PFSK-1 (cell line): ENCODE measurements around the gene VPS4B.

Experiments
- FOXP2 ChIP-seq: optimal IDR thresholded peaks from 2 replicates; pipeline ENCODE3; 2011; ENCODE audit warnings: borderline replicate concordance, control low read depth, inconsistent platforms; ENCODE audit not compliant: insufficient read depth; ENCODE audit errors: extremely low read length, extremely low read depth
- POLR2AphosphoS5 ChIP-seq: IDR thresholded peaks from 2 replicates; pipeline ENCODE4 v1.6.1; 2012; ENCODE audit warnings: low read depth, mild to moderate bottlenecking, control low read depth, low read length, moderate library complexity
- REST ChIP-seq, 2 experiments: IDR thresholded peaks; 2 replicates each; pipeline versions ENCODE4 v1.6.1 to v1.8.0; 2011 to 2012; ENCODE audit warnings: low read depth in 2 of 2, low read length in 2 of 2, control low read depth in 1 of 2, inconsistent platforms in 1 of 2, mild to moderate bottlenecking in 1 of 2, moderate library complexity in 1 of 2; ENCODE audit not compliant: insufficient read depth in 1 of 2
- SIN3A ChIP-seq: IDR thresholded peaks from 2 replicates; pipeline ENCODE4 v1.6.1; 2012; ENCODE audit warnings: mild to moderate bottlenecking, low read length, moderate library complexity, borderline replicate concordance; ENCODE audit not compliant: insufficient read depth
- TAF1 ChIP-seq: IDR thresholded peaks from 2 replicates; pipeline ENCODE4 v1.6.1; 2012; ENCODE audit warnings: low read length, control low read depth, borderline replicate concordance; ENCODE audit not compliant: insufficient read depth

VPS4B gene

GRCh38 chr18:63382843-63383242 lies 39.4 kb downstream of the VPS4B start:
- TF ChIP-seq TAF1 = no peak
- TF ChIP-seq FOXP2 = no peak
- TF ChIP-seq REST (IDR thresholded peaks at IDR 0.05; ENCODE audit: insufficient read depth in 1 of 2, low read depth in 2 of 2, low read length in 2 of 2) = no peak
- TF ChIP-seq SIN3A = no peak
- TF ChIP-seq POLR2AphosphoS5 = no peak

GRCh38 chr18:63379639-63379962 lies 42.7 kb downstream of the VPS4B start:
- no peak for TF ChIP-seq FOXP2
- TF ChIP-seq SIN3A = no peak
- no peak for TF ChIP-seq REST (IDR thresholded peaks at IDR 0.05; ENCODE audit: insufficient read depth in 1 of 2, low read depth in 2 of 2, low read length in 2 of 2)
- no peak for TF ChIP-seq TAF1
- no peak for TF ChIP-seq POLR2AphosphoS5

GRCh38 chr18:63378919-63379638 lies 43.2 kb downstream of the VPS4B start:
- no peak for TF ChIP-seq REST (IDR thresholded peaks at IDR 0.05; ENCODE audit: insufficient read depth in 1 of 2, low read depth in 2 of 2, low read length in 2 of 2)
- TF ChIP-seq SIN3A = no peak
- TF ChIP-seq FOXP2 = no peak
- no peak for TF ChIP-seq TAF1
- TF ChIP-seq POLR2AphosphoS5 = no peak

- TF ChIP-seq POLR2AphosphoS5 (no peak), TAF1 (no peak), SIN3A (no peak), FOXP2 (no peak), REST (IDR thresholded peaks at IDR 0.05; ENCODE audit: insufficient read depth in 1 of 2, low read depth in 2 of 2, low read length in 2 of 2) (no peak)
These were observed 44.8 kb downstream of the VPS4B start for GRCh38 chr18:63377275-63377980.
